Loucy (cell line): ENCODE data around the gene ADAMTS2.

Experiments
- H2AFZ ChIP-seq: fragments of 200-600 bp; sonication (generic); 2 replicates; pipeline ENCODE4 v1.6.0; 2016; ENCODE audit warnings: antibody characterized with exemption, mild to moderate bottlenecking, low read length, moderate library complexity
- H3F3A ChIP-seq: fragments of 200-600 bp; 2 replicates; pipeline ENCODE4 v1.6.0; 2016; ENCODE audit warnings: antibody characterized with exemption, low read depth, mild to moderate bottlenecking
- H3K27me3 ChIP-seq: fragments of 200-600 bp; sonication (generic); 2 replicates; pipeline ENCODE4 v1.6.1; 2014; ENCODE audit warnings: low read length, mild to moderate bottlenecking; ENCODE audit not compliant: insufficient read depth, poor library complexity, severe bottlenecking
- H3K36me3 ChIP-seq: fragments of 200-600 bp; sonication (generic); 2 replicates; pipeline ENCODE4 v1.6.1; 2016; ENCODE audit warnings: low read length; ENCODE audit not compliant: insufficient read depth
- H3K4me1 ChIP-seq: fragments of 200-600 bp; sonication (generic); 2 replicates; pipeline ENCODE4 v1.5.1; 2014; ENCODE audit warnings: low read length, mild to moderate bottlenecking; ENCODE audit not compliant: insufficient read depth, poor library complexity, severe bottlenecking
- H3K4me2 ChIP-seq: fragments of 200-600 bp; sonication (generic); 2 replicates; pipeline ENCODE4 v1.6.0; 2014; ENCODE audit warnings: antibody characterized with exemption, low read length, low read depth, mild to moderate bottlenecking; ENCODE audit not compliant: poor library complexity, severe bottlenecking
- H3K4me3 ChIP-seq: fragments of 200-600 bp; sonication (generic); 2 replicates; pipeline ENCODE4 v1.5.1; 2014; ENCODE audit warnings: low read length, mild to moderate bottlenecking, mixed read lengths; ENCODE audit not compliant: poor library complexity, severe bottlenecking
- H3K79me2 ChIP-seq: fragments of 200-600 bp; sonication (generic); 2 replicates; pipeline ENCODE4 v1.6.1; 2014; ENCODE audit warnings: low read length; ENCODE audit not compliant: insufficient read depth
- H3K9ac ChIP-seq: fragments of 200-600 bp; sonication (generic); 2 replicates; pipeline ENCODE4 v1.6.0; 2014; ENCODE audit warnings: mild to moderate bottlenecking, low read depth, low read length, moderate library complexity; ENCODE audit not compliant: poor library complexity, severe bottlenecking
- H3K9me2 ChIP-seq: fragments of 200-600 bp; sonication (generic); replicated peaks from 2 replicates; pipeline ENCODE4 v1.6.1; 2016; ENCODE audit warnings: low read depth, low read length, mixed read lengths
- H3K9me3 ChIP-seq: fragments of 200-600 bp; sonication (generic); 2 replicates; pipeline ENCODE4 v1.6.1; 2014; ENCODE audit warnings: mild to moderate bottlenecking, antibody characterized with exemption, low read length, low read depth; ENCODE audit not compliant: insufficient read depth
- H4K20me1 ChIP-seq: fragments of 200-600 bp; sonication (generic); 2 replicates; pipeline ENCODE4 v1.6.0; 2014; ENCODE audit warnings: antibody characterized with exemption, low read length, mild to moderate bottlenecking; ENCODE audit not compliant: insufficient read depth, poor library complexity, severe bottlenecking
- CTCF ChIP-seq: fragments of 200-600 bp; sonication (generic); conservative IDR thresholded peaks from 2 replicates; pipeline ENCODE4 v1.5.1; 2014; ENCODE audit warnings: mild to moderate bottlenecking, antibody characterized with exemption, low read length
- EZH2phosphoT487 ChIP-seq: fragments of 200-600 bp; IDR thresholded peaks from 2 replicates; pipeline ENCODE4 v1.6.1; 2018; ENCODE audit warnings: antibody characterized with exemption, mild to moderate bottlenecking, moderate library complexity, borderline replicate concordance

Gene ADAMTS2

DNA sequence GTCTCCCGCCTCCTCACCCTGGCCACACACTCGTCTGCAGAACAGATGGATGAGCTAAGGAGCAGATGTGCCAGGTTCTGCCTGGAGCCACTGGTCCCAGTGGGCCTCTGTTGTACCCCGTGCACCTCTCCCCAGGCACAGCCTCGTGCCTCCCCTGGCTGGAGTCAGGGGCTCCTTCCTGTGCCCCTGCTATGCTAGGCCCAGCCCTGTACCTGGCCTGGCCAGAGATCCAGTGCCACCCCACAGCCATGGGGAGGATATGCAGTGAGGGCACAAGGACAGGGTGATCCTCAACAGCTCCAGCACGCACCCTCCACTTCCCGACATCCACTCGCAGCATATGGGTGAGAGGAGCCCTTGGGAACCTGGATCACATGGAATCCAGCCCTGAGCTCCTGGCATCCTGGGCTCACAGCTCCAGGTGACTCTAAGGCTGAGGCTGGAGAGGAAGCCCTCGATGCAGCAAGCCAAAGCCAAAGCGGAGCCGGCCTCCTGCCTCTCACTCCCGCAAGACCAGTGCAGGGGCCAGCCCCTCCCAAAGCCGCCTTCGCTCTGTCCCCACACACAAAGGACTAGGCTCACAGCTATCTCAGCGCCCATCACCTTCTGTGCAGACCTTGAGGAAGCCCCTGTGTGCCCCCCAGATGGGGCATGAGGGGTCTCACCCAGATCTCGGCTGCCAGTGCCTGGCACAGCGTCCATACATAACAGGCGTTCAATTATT is 23.7 kb upstream of the ADAMTS2 start:
- Histone ChIP-seq H4K20me1 (no peaks in the 10 kb centered on the region), H3K9me2 (no peaks in the 10 kb centered on the region), H3K9ac (no peak overlapping the region), H3K4me1 (no peaks in the 10 kb centered on the region), H3F3A (no peaks in the 10 kb centered on the region), H3K27me3 (no peaks in the 10 kb centered on the region), H3K4me2 (no peak overlapping the region), H3K36me3 (no peaks in the 10 kb centered on the region), H3K79me2 (no peaks in the 10 kb centered on the region), H2AFZ (no peak overlapping the region), H3K4me3 (no peak overlapping the region), H3K9me3 (no peaks in the 10 kb centered on the region)
- TF ChIP-seq CTCF (no peak), EZH2phosphoT487 (no peak)

GRCh38 chr5:179368126-179368805 is 23.0 kb upstream of the ADAMTS2 start:
- H3F3A ChIP-seq = no peaks in the 10 kb centered on the region
- H3K4me3 ChIP-seq = no peak overlapping the region
- no peaks in the 10 kb centered on the region for H3K9me2 ChIP-seq
- H2AFZ ChIP-seq = no peak overlapping the region
- no peaks in the 10 kb centered on the region for H3K79me2 ChIP-seq
- H4K20me1 ChIP-seq = no peaks in the 10 kb centered on the region
- H3K36me3 ChIP-seq = no peaks in the 10 kb centered on the region
- no peaks in the 10 kb centered on the region for H3K27me3 ChIP-seq
- H3K9me3 ChIP-seq = no peaks in the 10 kb centered on the region
- TF ChIP-seq EZH2phosphoT487 (no peak), CTCF (no peak)
- H3K4me1 ChIP-seq = no peaks in the 10 kb centered on the region
- H3K4me2 ChIP-seq = no peak overlapping the region
- H3K9ac ChIP-seq = no peak overlapping the region

DNA sequence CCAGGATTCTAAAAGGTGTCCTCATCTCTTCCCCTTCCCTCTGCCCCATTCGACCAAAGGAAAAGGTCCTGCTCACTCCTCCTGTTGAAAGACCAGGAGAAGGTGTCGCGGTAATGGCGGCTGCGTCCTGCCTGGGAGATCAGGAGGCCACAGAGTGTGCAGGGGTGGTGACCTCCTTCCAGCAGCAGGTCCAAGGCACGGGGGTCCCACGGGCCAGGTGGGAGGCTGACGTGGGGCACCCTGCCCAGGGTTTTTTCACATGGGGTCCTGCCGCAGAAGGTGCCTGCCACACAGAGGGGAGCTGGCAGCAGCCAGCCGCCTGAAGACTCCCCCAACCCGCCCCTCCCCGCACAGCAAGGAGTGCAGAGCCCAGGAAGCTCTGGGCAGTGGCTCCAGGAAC is 22.2 kb upstream of the ADAMTS2 start:
- H3K79me2 ChIP-seq = no peaks in the 10 kb centered on the region
- H3K9me2 ChIP-seq = no peaks in the 10 kb centered on the region
- no peak overlapping the region for H3K4me2 ChIP-seq
- no peaks in the 10 kb centered on the region for H3K36me3 ChIP-seq
- no peak overlapping the region for H2AFZ ChIP-seq
- H3K9me3 ChIP-seq = no peaks in the 10 kb centered on the region
- no peaks in the 10 kb centered on the region for H3K27me3 ChIP-seq
- TF ChIP-seq CTCF (no peak), EZH2phosphoT487 (no peak)
- H3K4me1 ChIP-seq = no peaks in the 10 kb centered on the region
- no peaks in the 10 kb centered on the region for H3F3A ChIP-seq
- no peaks in the 10 kb centered on the region for H4K20me1 ChIP-seq
- H3K4me3 ChIP-seq = no peak overlapping the region
- no peak overlapping the region for H3K9ac ChIP-seq
